OCI-LY1 (cell line): ENCODE measurements around the gene DYNLT3.

Source experiments
- H2AFZ ChIP-seq: fragments of 200-600 bp; sonication (generic), shearing (Covaris generic); 2 replicates; pipeline ENCODE4 v1.6.0; 2014; ENCODE audit warnings: antibody characterized with exemption, mild to moderate bottlenecking, low read length
- H3F3A ChIP-seq: fragments of 200-600 bp; sonication (generic), shearing (Covaris generic); 2 replicates; pipeline ENCODE4 v1.6.0; 2014; ENCODE audit warnings: mild to moderate bottlenecking, antibody characterized with exemption, low read length, moderate library complexity; ENCODE audit not compliant: insufficient read depth
- H3K27ac ChIP-seq: fragments of 200-600 bp; sonication (generic); 2 replicates; pipeline ENCODE4 v1.5.1; 2014; ENCODE audit warnings: low read length, mixed run types, mild to moderate bottlenecking, low read depth; ENCODE audit not compliant: poor library complexity, severe bottlenecking
- H3K27me3 ChIP-seq: fragments of 200-600 bp; sonication (generic); 2 replicates; pipeline ENCODE4 v1.6.0; 2014; ENCODE audit warnings: antibody characterized with exemption, mild to moderate bottlenecking, low read length, moderate library complexity; ENCODE audit not compliant: insufficient read depth
- H3K36me3 ChIP-seq: fragments of 200-600 bp; sonication (generic); 2 replicates; pipeline ENCODE4 v1.6.1; 2014; ENCODE audit warnings: mild to moderate bottlenecking, antibody characterized with exemption, low read length, moderate library complexity, mixed read lengths; ENCODE audit not compliant: insufficient read depth
- H3K4me1 ChIP-seq: fragments of 200-600 bp; sonication (generic); 2 replicates; pipeline ENCODE4 v1.5.1; 2014; ENCODE audit warnings: mild to moderate bottlenecking, low read length, moderate library complexity; ENCODE audit not compliant: insufficient read depth, severe bottlenecking
- H3K4me2 ChIP-seq: fragments of 200-600 bp; sonication (generic), shearing (Covaris generic); 2 replicates; pipeline ENCODE4 v1.6.1; 2014; ENCODE audit warnings: low read length
- H3K4me3 ChIP-seq: fragments of 200-600 bp; sonication (generic); 2 replicates; pipeline ENCODE4 v1.5.1; 2014; ENCODE audit warnings: low read length, low read depth, mild to moderate bottlenecking, mixed read lengths; ENCODE audit not compliant: poor library complexity, severe bottlenecking
- H3K79me2 ChIP-seq: fragments of 200-600 bp; shearing (Covaris generic); 2 replicates; pipeline ENCODE4 v1.6.1; 2016; ENCODE audit warnings: mixed run types, low read length, mixed read lengths; ENCODE audit not compliant: insufficient read depth
- H3K9ac ChIP-seq: fragments of 200-600 bp; sonication (generic), shearing (Covaris generic); 2 replicates; pipeline ENCODE4 v1.6.1; 2014; ENCODE audit warnings: mild to moderate bottlenecking, low read length, mixed read lengths
- H3K9me2 ChIP-seq: fragments of 200-600 bp; sonication (generic), shearing (Covaris generic); 2 replicates; pipeline ENCODE4 v1.6.1; 2014; ENCODE audit warnings: low read depth, mild to moderate bottlenecking, low read length, mixed read lengths
- H3K9me3 ChIP-seq: fragments of 200-600 bp; shearing (Covaris generic); 2 replicates; pipeline ENCODE4 v1.6.1; 2014; ENCODE audit warnings: low read length, mixed read lengths
- H4K20me1 ChIP-seq: fragments of 200-600 bp; sonication (generic), shearing (Covaris generic); 2 replicates; pipeline ENCODE4 v1.6.0; 2016; ENCODE audit warnings: mild to moderate bottlenecking, low read length; ENCODE audit not compliant: insufficient read depth
- CTCF ChIP-seq: fragments of 200-600 bp; sonication (generic), shearing (Covaris generic); IDR thresholded peaks from 2 replicates; pipeline ENCODE4 v1.5.1; 2017; ENCODE audit warnings: mild to moderate bottlenecking, antibody characterized with exemption, low read length, moderate library complexity, mixed read lengths
- EZH2 ChIP-seq: fragments of 200-600 bp; sonication (generic), shearing (Covaris generic); IDR thresholded peaks from 2 replicates; pipeline ENCODE4 v1.8.0; 2017; ENCODE audit warnings: borderline replicate concordance, mixed run types, mild to moderate bottlenecking, antibody characterized with exemption, low read length, moderate library complexity, mixed read lengths

DYNLT3 gene

GRCh38 chrX:37799936-37800335, 47.4 kb downstream of the DYNLT3 start:
- Histone ChIP-seq H3K4me2 (no peak overlapping the region), H2AFZ (no peak overlapping the region), H3K36me3 (no peaks in the 10 kb centered on the region), H3K4me3 (no peak overlapping the region), H3K9me2 (no peaks in the 10 kb centered on the region), H3K27me3 (no peaks in the 10 kb centered on the region), H3K9ac (no peak overlapping the region), H3K9me3 (no peaks in the 10 kb centered on the region), H3K4me1 (peaks cover 25% of the 10 kb centered on the region), H3F3A (no peaks in the 10 kb centered on the region), H3K79me2 (no peaks in the 10 kb centered on the region), H4K20me1 (no peaks in the 10 kb centered on the region), H3K27ac (no peak overlapping the region)
- TF ChIP-seq EZH2 (no peak), CTCF (no peak)

- Histone ChIP-seq H3F3A (no peaks in the 10 kb centered on the region), H3K27ac (peak overlapping the region; percentile 50), H3K9me2 (no peaks in the 10 kb centered on the region), H3K4me2 (no peak overlapping the region), H3K9ac (no peak overlapping the region), H3K36me3 (no peaks in the 10 kb centered on the region), H3K4me3 (no peak overlapping the region), H3K27me3 (no peaks in the 10 kb centered on the region), H3K4me1 (peaks cover 32% of the 10 kb centered on the region), H2AFZ (no peak overlapping the region), H4K20me1 (no peaks in the 10 kb centered on the region), H3K9me3 (no peaks in the 10 kb centered on the region), H3K79me2 (no peaks in the 10 kb centered on the region)
- TF ChIP-seq CTCF (no peak), EZH2 (no peak)
These were observed 50.6 kb downstream of the DYNLT3 start for GRCh38 chrX:37796805-37797204.

- Histone ChIP-seq H3K79me2 (no peaks in the 10 kb centered on the region), H3K9me3 (no peaks in the 10 kb centered on the region), H3K4me1 (peaks cover 32% of the 10 kb centered on the region), H3K27me3 (no peaks in the 10 kb centered on the region), H3K4me3 (no peak overlapping the region), H3K9ac (no peak overlapping the region), H3K27ac (peak overlapping the region; percentile 50), H3K4me2 (no peak overlapping the region), H3K36me3 (no peaks in the 10 kb centered on the region), H4K20me1 (no peaks in the 10 kb centered on the region), H2AFZ (no peak overlapping the region), H3K9me2 (no peaks in the 10 kb centered on the region), H3F3A (no peaks in the 10 kb centered on the region)
- TF ChIP-seq CTCF: no peak
- no peak for TF ChIP-seq EZH2
These were observed 51.1 kb downstream of the DYNLT3 start for GRCh38 chrX:37796310-37796709.
